HG03571 (cell line): ENCODE data around the gene UBE2G1.
"Not testable (repeated sequence)": the region's sequence is repeated elsewhere in the genome, so short reads cannot be mapped to it uniquely, and the experiment has no call there.

Source experiments
- ATAC-seq: cut with Tn5 transposase; IDR thresholded peaks from one replicate; pipeline ENCODE4 v1.9.1; 2021; ENCODE audit not compliant: unreplicated experiment

Gene UBE2G1, protein sequence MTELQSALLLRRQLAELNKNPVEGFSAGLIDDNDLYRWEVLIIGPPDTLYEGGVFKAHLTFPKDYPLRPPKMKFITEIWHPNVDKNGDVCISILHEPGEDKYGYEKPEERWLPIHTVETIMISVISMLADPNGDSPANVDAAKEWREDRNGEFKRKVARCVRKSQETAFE

DNA sequence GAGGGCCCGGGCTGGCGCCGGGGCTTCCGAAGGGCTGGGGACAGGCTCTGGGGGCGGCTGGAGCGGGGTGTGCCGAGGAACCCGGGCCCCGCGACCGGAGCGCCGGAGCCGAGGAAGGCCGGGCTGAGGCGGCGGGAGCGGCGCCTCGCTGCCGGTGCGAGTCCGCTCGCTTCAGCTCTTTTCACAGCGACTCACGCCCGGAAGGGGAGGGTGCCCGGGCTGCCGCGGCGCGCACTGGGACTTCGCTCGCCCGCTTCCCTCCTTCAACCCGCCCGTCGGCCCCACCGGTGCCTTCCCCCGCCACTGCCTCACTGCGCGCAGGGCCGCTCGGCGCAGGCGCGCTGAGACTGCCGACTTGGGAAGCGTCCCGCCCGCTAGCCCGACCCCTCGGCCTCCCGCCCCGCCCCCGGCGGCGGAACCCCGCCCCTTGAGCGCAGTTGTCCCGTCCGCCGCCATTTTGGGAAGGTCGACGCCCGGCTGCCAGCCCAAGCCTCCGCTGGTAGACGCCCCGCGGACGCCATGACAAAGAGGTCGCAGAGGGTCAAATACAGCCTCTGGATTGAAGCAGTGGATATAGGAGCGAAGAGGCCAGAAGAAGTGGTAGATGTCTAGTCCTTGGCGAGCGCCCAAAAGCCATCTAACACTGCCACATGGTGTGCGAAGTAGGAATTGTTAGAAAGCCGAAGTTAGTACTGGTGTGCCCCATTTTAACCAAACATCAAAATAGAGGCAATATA lies at the start of gene UBE2G1:
UBE2G1 (minus strand) TSS at position 349 of the 737 bp plus-strand sequence. CDS start 359 bp downstream, outside the sequence.
- peak; percentile 74 for ATAC-seq

GRCh38 chr17:4412933-4413831 lies 46.7 kb upstream of the UBE2G1 start:
- ATAC-seq = peak; percentile 61

GRCh38 chr17:4411201-4411600 lies 44.7 kb upstream of the UBE2G1 start:
- ATAC-seq = no peak

GRCh38 chr17:4409659-4410058 lies 43.2 kb upstream of the UBE2G1 start:
- no peak for ATAC-seq

- ATAC-seq = no peak
Observed at GRCh38 chr17:4407851-4408250, 41.4 kb upstream of the UBE2G1 start.

DNA sequence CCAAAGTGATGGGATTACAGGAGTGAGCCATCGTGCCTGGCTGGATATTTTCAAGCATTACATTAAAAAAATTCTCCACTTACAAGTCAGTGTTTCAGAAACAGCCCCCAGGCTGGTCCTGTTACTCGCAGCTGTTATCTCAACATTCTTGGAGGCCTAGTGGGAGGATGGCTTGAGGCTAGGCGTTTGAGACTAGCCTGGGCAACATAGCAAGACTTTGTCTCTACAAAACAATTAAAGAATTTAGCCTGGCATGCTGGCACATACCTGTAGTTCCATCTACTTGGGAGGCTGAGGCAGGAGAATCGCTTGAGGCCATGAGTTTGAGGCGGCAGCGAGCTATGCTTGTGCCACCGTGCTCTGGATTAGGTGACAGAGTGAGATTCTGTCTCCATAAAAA lies 40.7 kb upstream of the UBE2G1 start:
- ATAC-seq = no peak

DNA sequence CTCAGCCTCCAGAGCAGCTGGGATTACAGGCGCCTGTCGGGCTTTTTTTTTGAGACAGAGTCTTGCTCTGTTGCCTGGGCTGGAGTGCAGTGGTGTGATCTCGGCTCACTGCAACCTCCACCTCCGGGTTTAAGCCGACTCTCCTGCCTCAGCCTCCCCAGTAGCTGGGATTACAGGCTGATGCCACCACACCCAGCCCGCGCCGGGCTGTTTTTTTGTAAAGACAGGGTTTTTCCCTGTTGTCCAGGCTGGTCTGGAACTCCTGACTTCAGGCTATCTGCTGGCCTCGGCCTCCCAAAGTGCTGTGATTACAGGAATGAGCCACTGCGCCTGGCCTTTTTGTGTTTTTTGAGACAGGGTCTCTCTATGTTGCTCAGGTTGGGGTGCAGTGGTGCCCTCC lies 39.9 kb upstream of the UBE2G1 start:
- no peak for ATAC-seq

GRCh38 chr17:4405699-4406098 lies 39.2 kb upstream of the UBE2G1 start:
- no peak for ATAC-seq

DNA sequence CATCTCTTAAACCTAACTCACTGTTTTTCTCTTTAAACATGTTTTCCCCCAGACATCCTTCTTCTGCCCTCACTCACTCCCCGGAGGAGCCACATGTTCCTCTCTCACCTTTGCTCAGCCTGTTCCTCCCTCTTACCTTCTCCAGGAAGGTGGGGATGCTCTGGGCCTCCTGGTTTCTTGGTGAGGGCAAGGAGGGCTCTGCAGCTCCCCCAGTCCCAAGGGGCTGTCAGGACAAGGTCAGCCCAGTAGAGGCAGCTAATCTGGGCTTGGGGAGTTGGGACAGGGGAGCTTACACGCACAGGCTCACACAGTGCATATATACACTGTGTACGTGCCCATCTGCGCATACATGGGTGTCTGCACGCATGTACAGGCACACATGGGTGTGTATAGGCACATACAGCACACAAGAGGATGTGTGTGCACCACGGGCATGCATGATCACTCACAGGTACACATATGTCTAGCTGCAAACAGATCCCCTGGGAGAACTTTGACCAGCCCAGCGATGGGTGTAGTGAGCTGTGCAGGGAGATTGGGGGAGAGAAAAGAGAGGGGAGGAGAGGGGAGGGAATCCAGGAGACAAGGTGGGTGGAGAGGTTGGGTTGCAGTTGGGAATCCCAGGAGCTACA lies 38.7 kb upstream of the UBE2G1 start:
- no peak for ATAC-seq

- ATAC-seq = no peak
Observed at GRCh38 chr17:4397840-4398239, 31.4 kb upstream of the UBE2G1 start.

DNA sequence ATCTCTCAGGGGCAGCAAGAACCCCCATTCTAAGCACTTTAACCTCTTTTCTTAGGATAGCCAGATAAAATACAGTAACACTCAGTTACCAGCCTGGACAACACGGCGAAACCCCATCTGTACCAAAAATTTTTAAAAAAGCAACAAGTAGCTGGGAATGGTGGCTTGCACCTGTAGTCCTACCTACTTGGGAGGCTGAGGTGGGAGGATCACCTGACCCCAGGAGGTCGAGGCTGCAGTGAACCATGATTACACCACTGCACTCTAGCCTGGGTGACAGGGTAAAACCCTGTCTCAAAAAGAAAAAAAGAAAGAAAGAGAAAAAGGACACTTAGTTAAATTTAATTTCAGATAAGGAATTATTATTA lies 28.6 kb upstream of the UBE2G1 start:
- ATAC-seq = no peak

DNA sequence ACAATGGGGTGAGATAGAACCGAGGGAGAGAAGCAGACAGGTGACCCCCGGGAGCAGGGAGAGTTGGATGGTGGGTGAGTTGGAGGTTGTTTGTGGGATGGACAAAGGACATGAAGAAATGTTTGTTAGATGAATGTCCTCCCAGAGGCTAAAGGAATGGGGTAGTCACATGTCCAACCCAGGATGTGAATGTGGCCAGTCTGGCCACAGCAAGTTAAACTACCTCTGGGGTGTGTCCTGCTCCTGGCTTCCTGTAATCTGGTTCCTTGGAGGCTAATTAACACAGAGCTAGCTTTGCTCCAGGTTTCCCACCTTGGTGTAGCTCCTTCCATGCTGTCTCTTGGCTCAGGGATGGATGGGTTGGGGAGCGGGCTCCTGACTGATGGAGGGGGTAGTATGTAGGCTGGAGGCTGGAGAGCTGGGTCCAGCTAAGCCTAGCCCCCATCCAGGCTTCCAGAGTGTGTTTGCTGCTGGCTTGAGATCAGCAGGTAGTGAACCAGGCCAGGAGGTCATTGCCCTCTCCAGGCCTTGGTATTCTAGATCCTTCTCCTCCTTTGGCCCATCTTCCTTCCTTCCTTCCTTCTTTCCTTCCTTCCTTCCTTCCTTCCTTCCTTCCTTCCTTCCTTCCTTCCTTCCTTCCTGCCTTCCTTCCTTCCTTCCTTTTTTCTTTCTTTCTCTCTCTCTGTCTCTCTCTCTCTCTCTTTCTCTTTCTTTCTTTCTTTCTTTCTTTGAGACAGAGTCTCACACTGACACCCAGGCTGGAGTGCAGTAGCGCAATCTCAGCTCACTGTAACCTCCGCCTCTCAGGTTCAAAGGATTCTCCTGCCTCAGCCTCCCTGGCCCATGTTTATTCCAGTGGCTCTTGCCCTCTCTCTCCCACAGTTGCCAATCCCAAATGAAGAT lies 28.0 kb upstream of the UBE2G1 start:
- ATAC-seq = no peak

DNA sequence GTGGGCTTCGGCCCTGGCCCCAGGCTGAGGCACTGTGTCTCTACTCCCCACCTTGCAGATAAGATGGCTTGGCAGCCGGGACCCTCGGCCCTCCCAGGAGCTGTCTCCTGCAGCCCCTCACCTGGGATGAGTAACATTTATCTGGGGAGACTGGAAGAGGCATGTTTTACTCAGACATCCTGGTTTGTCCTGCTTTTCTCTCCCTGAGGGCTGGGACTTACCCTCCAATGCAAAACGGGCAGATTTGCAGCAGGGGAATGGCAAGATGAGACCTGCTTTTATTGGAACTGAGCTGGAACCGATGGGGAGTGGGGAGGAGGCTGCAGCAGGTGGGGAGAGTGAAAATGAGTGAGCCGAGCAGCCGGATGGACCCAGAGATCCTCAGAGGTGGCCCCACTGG lies 27.3 kb upstream of the UBE2G1 start:
- ATAC-seq = no peak

GRCh38 chr17:4389079-4389478 lies 22.6 kb upstream of the UBE2G1 start:
- no peak for ATAC-seq

DNA sequence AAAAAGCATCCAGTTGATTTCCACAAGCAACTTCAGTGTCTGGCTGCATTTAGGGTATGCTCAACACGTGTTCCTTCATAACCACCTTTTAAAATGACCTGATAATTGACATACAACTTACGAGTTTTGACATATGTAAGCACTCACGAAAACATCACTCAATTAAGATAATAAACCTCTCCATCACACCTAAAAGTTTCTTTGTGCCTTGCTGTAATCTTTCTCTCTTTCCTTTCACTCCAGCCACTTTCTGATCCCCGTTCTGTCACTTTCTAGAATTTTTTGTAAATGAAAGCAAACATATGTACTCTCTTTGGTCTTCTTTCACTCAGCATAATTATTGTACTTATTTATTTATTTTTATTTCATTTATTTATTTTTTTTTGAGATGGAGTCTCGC lies 20.7 kb upstream of the UBE2G1 start:
- ATAC-seq = no peak

DNA sequence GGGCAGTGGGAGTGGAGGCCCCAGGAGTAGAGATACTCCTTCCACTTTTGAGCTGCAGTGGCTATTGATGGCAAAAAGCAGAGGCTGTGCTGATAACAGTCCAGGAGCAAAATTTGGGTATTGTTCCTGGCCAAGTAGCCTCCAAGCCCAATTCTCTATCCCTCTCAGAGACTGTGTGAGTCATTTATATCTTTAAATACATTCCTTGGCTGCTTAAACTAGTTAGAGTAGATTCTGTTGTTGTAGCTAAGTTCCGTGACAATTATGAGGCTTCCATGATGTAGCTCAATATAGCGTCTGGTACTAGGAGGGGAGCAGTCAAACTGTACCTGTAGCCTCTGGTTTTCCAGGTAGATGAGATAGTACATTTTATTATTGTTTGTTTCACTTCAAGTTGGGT lies 19.9 kb upstream of the UBE2G1 start:
- no peak for ATAC-seq

DNA sequence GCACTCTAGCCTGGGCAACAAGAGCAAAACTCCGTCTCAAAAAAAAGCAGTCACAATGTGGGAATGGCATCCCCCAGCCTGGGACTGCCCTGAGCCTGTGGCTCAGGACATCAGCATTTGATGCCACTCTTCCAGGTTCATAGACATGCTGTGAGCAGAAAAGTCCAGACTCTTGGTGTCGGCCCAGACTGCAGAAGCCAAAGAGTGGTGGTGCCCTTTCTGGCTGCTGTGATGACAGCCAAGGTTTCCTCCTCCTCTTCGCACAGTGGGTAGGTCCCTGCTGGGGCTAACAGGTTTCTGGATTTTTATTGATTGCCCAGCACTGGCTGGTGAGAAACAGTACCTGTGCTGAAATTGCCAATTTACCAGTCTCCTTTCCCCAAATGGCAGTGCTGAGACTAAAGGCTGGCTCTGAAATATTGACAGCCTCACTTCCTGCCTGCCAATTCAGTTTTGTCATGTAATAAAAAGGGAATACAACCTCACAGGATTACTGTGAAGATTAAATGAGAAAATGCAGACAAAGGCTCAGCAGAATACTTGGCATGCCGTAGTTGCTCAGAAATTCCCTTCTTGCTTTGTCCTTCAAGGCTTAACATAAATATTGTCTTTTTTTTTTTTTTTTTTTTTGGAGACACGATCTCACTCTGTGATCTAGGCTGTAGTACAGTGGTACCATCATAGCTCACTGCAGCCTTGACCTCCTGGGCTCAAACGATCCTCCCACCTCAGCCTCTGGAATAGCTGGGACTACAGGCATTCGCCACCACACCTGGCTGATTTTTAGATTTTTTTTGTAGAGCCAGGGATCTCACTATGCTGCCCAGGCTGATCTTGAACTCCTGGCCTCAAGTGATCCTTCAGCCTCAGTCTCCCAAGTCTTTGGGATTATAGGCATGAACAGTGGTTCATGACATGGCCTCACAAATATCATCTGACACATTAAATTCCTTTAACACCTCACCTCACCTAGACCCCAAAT lies 15.5 kb upstream of the UBE2G1 start:
- no peak for ATAC-seq

DNA sequence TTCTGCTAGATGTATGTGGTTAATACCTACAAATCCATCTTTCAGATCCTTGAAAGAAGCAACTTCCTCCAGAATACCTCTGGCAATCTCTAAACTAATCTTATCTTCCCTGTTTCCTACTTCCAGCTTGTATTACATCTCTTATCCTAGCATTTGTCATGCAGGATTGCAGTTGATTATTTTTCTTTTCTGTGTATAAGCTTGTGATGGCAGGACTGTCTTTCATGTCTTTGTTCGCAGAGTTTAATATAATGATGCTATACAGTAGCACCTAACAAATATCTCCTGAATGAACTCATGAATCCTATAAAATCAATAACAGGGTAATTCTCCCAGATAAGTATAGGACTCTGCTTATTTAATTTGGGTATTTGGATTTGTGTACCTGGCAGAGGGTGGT lies 12.2 kb upstream of the UBE2G1 start:
- ATAC-seq = no peak

GRCh38 chr17:4377247-4377646 lies 10.8 kb upstream of the UBE2G1 start:
- not testable (repeated sequence) for ATAC-seq
